A549 (cell line): ENCODE results near the gene CDKN1C. TPM values are rescaled to one million over a fixed set of nuclear protein-coding genes. Genes with fewer than 3 reads are reported as not detected.

Experiments
- ATAC-seq, 2 experiments: fragments of 200-7000 bp in 1 of 2; fragments of >200 bp in 1 of 2; cut with Nextera tagmentation in 1 of 2; cut with Tn5 transposase in 1 of 2; 3 replicates each; pipeline versions ENCODE4 v1.8.0 to v1.9.1; 2018 to 2020; ENCODE audit warnings: mild to moderate bottlenecking in 1 of 2, moderate library complexity in 1 of 2
- CTCF ChIA-PET: fragments of 300-600 bp; sonication (Branson Sonifier 250); formaldehyde crosslinking; extraction: SDS; loops from one replicate; lab custom pipeline; 2021; ENCODE audit warnings: antibody characterized with exemption, inconsistent platforms; lab: Yijun Ruan, JAX
- POLR2A ChIA-PET: fragments of 350-600 bp; formaldehyde crosslinking; extraction: SDS; loops from one replicate; lab custom pipeline; 2021; ENCODE audit warnings: antibody characterized with exemption, inconsistent platforms; lab: Yijun Ruan, JAX
- DNase-seq, 2 experiments: peaks; one replicate each; pipeline versions ENCODE4 v3.0.0 to v3.0.0-alpha.2; 2011 to 2016; ENCODE audit warnings: low read depth in 1 of 2, low spot score in 1 of 2
- FAIRE-seq: peaks from 2 replicates; lab custom pipeline; 2011; peaks lifted over from hg19 to GRCh38; lab: Jason Lieb, UNC
- H3K27ac ChIP-seq, 2 experiments: fragments of >200 bp; sonication (Bioruptor Twin); formaldehyde crosslinking; 3 replicates each; pipeline ENCODE4 v1.5.1; 2016 to 2017
- H3K4me1 ChIP-seq: fragments of >200 bp; sonication (Bioruptor Twin); formaldehyde crosslinking; 3 replicates; pipeline ENCODE4 v1.6.1; 2016
- H3K4me2 ChIP-seq: fragments of >200 bp; sonication (Bioruptor Twin); formaldehyde crosslinking; 3 replicates; pipeline ENCODE4 v1.6.1; 2016
- H3K4me3 ChIP-seq: fragments of >200 bp; sonication (Bioruptor Twin); formaldehyde crosslinking; 3 replicates; pipeline ENCODE4 v1.5.1; 2016
- H3K9me3 ChIP-seq: fragments of >200 bp; sonication (Bioruptor Twin); formaldehyde crosslinking; 3 replicates; pipeline ENCODE4 v1.6.1; 2016
- BHLHE40 ChIP-seq: IDR thresholded peaks from 2 replicates; pipeline ENCODE4 v1.6.1; 2012; ENCODE audit warnings: low read depth, low read length, inconsistent platforms
- CHD2 ChIP-seq: fragments of 150-350 bp; IDR thresholded peaks from 2 replicates; pipeline ENCODE4 v1.6.1; 2014; ENCODE audit warnings: low read length; ENCODE audit not compliant: partially characterized antibody
- EHMT2 ChIP-seq: fragments of 200-600 bp; sonication (generic); IDR thresholded peaks from 2 replicates; pipeline ENCODE4 v1.6.1; 2016; ENCODE audit warnings: antibody characterized with exemption, low read depth, mild to moderate bottlenecking, moderate library complexity
- ELK1 ChIP-seq: fragments of 150-350 bp; IDR thresholded peaks from 2 replicates; pipeline ENCODE4 v1.6.1; 2014; ENCODE audit warnings: low read depth, mild to moderate bottlenecking, low read length
- EP300 ChIP-seq, 2 experiments: fragments of >200 bp; sonication (Bioruptor Twin); formaldehyde crosslinking; IDR thresholded peaks; 2 replicates in 1 of 2; 3 replicates in 1 of 2; pipeline ENCODE4 v1.6.1; 2016 to 2017
- FOXS1 ChIP-seq: fragments of 250-450 bp; sonication (Bioruptor Pico); IDR thresholded peaks from 2 replicates; pipeline ENCODE4 v1.5.0; 2020; ENCODE audit warnings: mild to moderate bottlenecking, moderate library complexity
- HES2 ChIP-seq: fragments of >200 bp; sonication (Bioruptor Twin); formaldehyde crosslinking; IDR thresholded peaks from 2 replicates; pipeline ENCODE4 v1.6.1; 2016
- HEYL ChIP-seq: fragments of 250-450 bp; sonication (Bioruptor Pico); IDR thresholded peaks from 2 replicates; pipeline ENCODE4 v1.8.0; 2021; ENCODE audit warnings: mild to moderate bottlenecking, moderate library complexity
- HOXB13 ChIP-seq: fragments of 250-450 bp; sonication (Bioruptor Pico); IDR thresholded peaks from 2 replicates; pipeline ENCODE4 v1.5.0; 2020; ENCODE audit warnings: low read depth, mild to moderate bottlenecking, moderate library complexity
- JUN ChIP-seq, 2 experiments: fragments of >200 bp; sonication (Bioruptor Twin); formaldehyde crosslinking; IDR thresholded peaks; 2 replicates in 1 of 2; 3 replicates in 1 of 2; pipeline ENCODE4 v1.6.1; 2016 to 2017
- JUNB ChIP-seq: fragments of >200 bp; sonication (Bioruptor Twin); formaldehyde crosslinking; IDR thresholded peaks from 2 replicates; pipeline ENCODE4 v1.6.1; 2016
- NFE2L2 ChIP-seq: fragments of 150-350 bp; conservative IDR thresholded peaks from 2 replicates; pipeline ENCODE4 v1.6.1; 2014; ENCODE audit warnings: low read length
- NPAS2 ChIP-seq: fragments of 250-450 bp; sonication (Bioruptor Pico); IDR thresholded peaks from 2 replicates; pipeline ENCODE4 v1.8.0; 2022; ENCODE audit warnings: mild to moderate bottlenecking, moderate library complexity, borderline replicate concordance
- PBX3 ChIP-seq: IDR thresholded peaks from 2 replicates; pipeline ENCODE4 v1.6.1; 2012
- PHF8 ChIP-seq: fragments of 200-600 bp; sonication (generic); IDR thresholded peaks from 2 replicates; pipeline ENCODE4 v1.6.1; 2016; ENCODE audit warnings: low read depth, mild to moderate bottlenecking, antibody characterized with exemption, moderate library complexity, borderline replicate concordance
- POLR2AphosphoS2 ChIP-seq: conservative IDR thresholded peaks from 2 replicates; pipeline ENCODE4 v1.6.1; 2012; ENCODE audit warnings: low read length, improper control_type of control experiment, inconsistent platforms
- REST ChIP-seq: fragments of 200-600 bp; sonication (generic); IDR thresholded peaks from 2 replicates; pipeline ENCODE4 v1.6.1; 2016; ENCODE audit warnings: antibody characterized with exemption, mild to moderate bottlenecking, moderate library complexity
- TFCP2L1 ChIP-seq: fragments of 250-450 bp; sonication (Bioruptor Pico); IDR thresholded peaks from 2 replicates; pipeline ENCODE4 v1.5.0; 2021; ENCODE audit warnings: mild to moderate bottlenecking
- USF2 ChIP-seq: fragments of 450-650 bp; IDR thresholded peaks from 2 replicates; pipeline ENCODE4 v1.6.1; 2014; ENCODE audit warnings: antibody characterized with exemption
- ZFP36 ChIP-seq: fragments of 450-650 bp; IDR thresholded peaks from 2 replicates; pipeline ENCODE4 v1.6.1; 2014; ENCODE audit warnings: borderline replicate concordance; ENCODE audit not compliant: partially characterized antibody
- ZNF302 ChIP-seq: fragments of 250-450 bp; sonication (Bioruptor Pico); IDR thresholded peaks from 2 replicates; pipeline ENCODE4 v1.9.0; 2021; ENCODE audit warnings: inconsistent platforms, mild to moderate bottlenecking, moderate library complexity
- WGBS: methylation state at CpG from one replicate; pipeline ENCODE4 v1.1.6; 2017; ENCODE audit errors: missing lambda C conversion rate; 5-methylcytosine and 5-hydroxymethylcytosine counted together
- polyA plus RNA-seq, 4 experiments: library from polyadenylated mRNA; depleted of rRNA in 3 of 4; stranded (reverse); fragments of >200 nt; fragmentation: RNase III in 1 of 4; extraction: RNeasy Plus Mini Kit Qiagen cat#74134 plus additional on column Dnase treatment in 1 of 4; gene quantifications; 2 replicates in 3 of 4; 3 replicates in 1 of 4; pipeline ENCODE4 v1.2.3, GENCODE V29; 2011 to 2017

CDKN1C gene
- polyA plus RNA-seq, 2 of the 4 experiments (the other 2 are of a cell fraction): 0.30 to 0.41 TPM

- H3K27ac ChIP-seq: no peak overlapping the region; a peak in 1 of 6 replicates
- no peaks in the 10 kb centered on the region for H3K9me3 ChIP-seq
- H3K4me2 ChIP-seq: no peak overlapping the region
- no peak for DNase-seq
- TF ChIP-seq HEYL (CRISPR knock-in tag): no peak
- TF ChIP-seq POLR2AphosphoS2: no peak
- no peak for TF ChIP-seq ZNF302 (CRISPR knock-in tag)
- no peak for TF ChIP-seq BHLHE40
- no peak for TF ChIP-seq JUNB
- TF ChIP-seq HOXB13 (CRISPR knock-in tag): no peak
- TF ChIP-seq PBX3: no peak
- TF ChIP-seq REST: no peak
- TF ChIP-seq JUN (IDR thresholded peaks at IDR 0.05): no peak
- TF ChIP-seq NPAS2 (CRISPR knock-in tag): no peak
- no peak for TF ChIP-seq HES2
- TF ChIP-seq USF2: no peak
- no peak for TF ChIP-seq ZFP36
- no peak for TF ChIP-seq ELK1
- no peak for FAIRE-seq
- no peak for ATAC-seq
- H3K4me3 ChIP-seq: no peak overlapping the region
- peaks cover 16% of the 10 kb centered on the region for H3K4me1 ChIP-seq
- ChIA-PET POLR2A (interaction anchor here (2.3 kb wide), 1 partner anchor 358 kb away, joined by 15 read pairs; no protein-coding TSS in a partner anchor), CTCF (interaction anchor here (0.9 to 21.2 kb wide), 16 partner anchors 13 to 586 kb away, joined by 3 to 1059 read pairs (median 7); partner anchors contain the start of genes PHLDA2 and TSSC4)
- WGBS: 95% methylated on average over 10 of the region's 28 CpGs
Observed at GRCh38 chr11:2890466-2891294, 5.1 kb upstream of the CDKN1C start.

- FAIRE-seq: no peak
Observed at GRCh38 chr11:2889362-2890273, 4.0 kb upstream of the CDKN1C start.

More at GRCh38 chr11:2889362-2890273, 4.0 kb upstream of the CDKN1C start:
- POLR2A ChIA-PET: no interaction called here
- TF ChIP-seq TFCP2L1 (CRISPR knock-in tag) (no peak), FOXS1 (CRISPR knock-in tag) (no peak), EHMT2 (no peak), EP300 (IDR thresholded peaks at IDR 0.05) (no peak), PHF8 (no peak), NFE2L2 (no peak), CHD2 (no peak), HEYL (CRISPR knock-in tag) (no peak)
- TF ChIP-seq, all 56 proteins: peak for 0
- no peak overlapping the region for H3K4me3 ChIP-seq
- H3K4me1 ChIP-seq: peaks cover 21% of the 10 kb centered on the region
- no peak for DNase-seq
- no peak for ATAC-seq
- 69% methylated on average over 10 of the region's 16 CpGs for WGBS
- no peak overlapping the region for H3K4me2 ChIP-seq
- no peak overlapping the region for H3K27ac ChIP-seq
- H3K9me3 ChIP-seq: no peaks in the 10 kb centered on the region
- CTCF ChIA-PET: interaction anchor here (0.6 to 21.2 kb wide), 28 partner anchors 9 to 695 kb away, joined by 3 to 1059 read pairs (median 5); partner anchors contain the start of gene PHLDA2
